H7 (cell line): ENCODE data around the gene PRPF6. TPM values are rescaled to one million over a fixed set of nuclear protein-coding genes. Genes with fewer than 3 reads are reported as not detected.

Source experiments
- DNase-seq: peaks from one replicate; pipeline ENCODE4 v3.0.0; 2012
- H3K27me3 ChIP-seq: 2 replicates; pipeline ENCODE4 v1.6.0; 2011; ENCODE audit warnings: mild to moderate bottlenecking, low read length; ENCODE audit not compliant: control insufficient read depth, insufficient read depth
- H3K36me3 ChIP-seq: replicated peaks from 2 replicates; pipeline ENCODE4 v1.5.1; 2011; ENCODE audit warnings: low read length; ENCODE audit not compliant: control insufficient read depth, insufficient read depth
- H3K4me3 ChIP-seq: 2 replicates; pipeline ENCODE4 v1.5.1; 2011; ENCODE audit warnings: low read depth, mild to moderate bottlenecking, control low read depth, low read length, moderate library complexity; ENCODE audit not compliant: insufficient read depth
- total RNA-seq: library from RNA; depleted of rRNA; stranded (reverse); fragments of >200 nt; shearing (Covaris generic); gene quantifications from 2 replicates; pipeline ENCODE4 v1.2.3, GENCODE V29; 2014

Gene PRPF6
- total RNA-seq, 1 experiment from 2014 or later: 70.8 TPM

GRCh38 chr20:64023361-64024140 is 42.6 kb downstream of the PRPF6 start:
- Histone ChIP-seq H3K4me3 (no peak overlapping the region), H3K27me3 (no peaks in the 10 kb centered on the region), H3K36me3 (peaks cover 35% of the 10 kb centered on the region)
- DNase-seq: no peak

- Histone ChIP-seq H3K4me3 (no peak overlapping the region), H3K27me3 (no peaks in the 10 kb centered on the region), H3K36me3 (peaks cover 37% of the 10 kb centered on the region)
- DNase-seq: no peak
These were observed 43.4 kb downstream of the PRPF6 start for GRCh38 chr20:64024141-64024990.

GRCh38 chr20:64025101-64025825 is 44.3 kb downstream of the PRPF6 start:
- no peak for DNase-seq
- Histone ChIP-seq H3K36me3 (peaks cover 33% of the 10 kb centered on the region), H3K4me3 (no peak overlapping the region), H3K27me3 (no peaks in the 10 kb centered on the region)

- Histone ChIP-seq H3K36me3 (peaks cover 33% of the 10 kb centered on the region), H3K27me3 (no peaks in the 10 kb centered on the region), H3K4me3 (no peak overlapping the region)
- no peak for DNase-seq
These were observed 45.0 kb downstream of the PRPF6 start for GRCh38 chr20:64025826-64026412.

DNA sequence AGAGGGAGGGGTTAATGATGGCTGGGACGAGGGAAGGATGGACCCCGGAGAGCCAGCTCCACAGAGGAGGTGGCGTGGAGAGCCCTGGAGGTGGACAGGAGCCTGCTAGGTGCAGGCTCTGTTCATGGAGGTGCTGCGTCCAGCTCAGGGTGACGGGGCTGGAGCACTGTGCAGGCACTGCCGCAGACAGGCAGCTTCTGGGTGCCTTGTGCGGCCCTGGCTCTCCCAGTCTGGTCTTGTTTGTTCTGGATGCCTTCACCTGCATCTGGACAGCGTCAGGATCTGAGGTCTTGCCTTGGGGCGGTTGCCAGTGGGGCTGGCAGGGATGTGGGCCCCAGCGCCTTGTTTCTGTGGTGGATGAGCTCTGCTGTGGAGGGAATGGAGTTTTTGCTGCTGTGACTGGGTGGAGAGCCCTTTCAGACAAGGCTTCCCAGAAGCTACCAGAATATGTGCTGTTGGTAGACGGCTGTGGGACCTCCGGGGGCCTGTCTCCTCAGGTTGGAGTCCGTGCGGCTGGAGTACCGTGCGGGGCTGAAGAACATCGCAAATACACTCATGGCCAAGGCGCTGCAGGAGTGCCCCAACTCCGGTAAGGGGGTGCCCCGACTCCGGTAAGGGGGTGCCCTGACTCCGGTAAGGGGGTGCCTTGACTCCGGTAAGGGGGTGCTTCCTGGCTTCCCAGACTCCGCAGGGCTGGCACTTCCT is 47.2 kb downstream of the PRPF6 start:
- DNase-seq: no peak
- H3K27me3 ChIP-seq: no peaks in the 10 kb centered on the region
- H3K4me3 ChIP-seq: no peak overlapping the region
- peaks cover 36% of the 10 kb centered on the region for H3K36me3 ChIP-seq

DNA sequence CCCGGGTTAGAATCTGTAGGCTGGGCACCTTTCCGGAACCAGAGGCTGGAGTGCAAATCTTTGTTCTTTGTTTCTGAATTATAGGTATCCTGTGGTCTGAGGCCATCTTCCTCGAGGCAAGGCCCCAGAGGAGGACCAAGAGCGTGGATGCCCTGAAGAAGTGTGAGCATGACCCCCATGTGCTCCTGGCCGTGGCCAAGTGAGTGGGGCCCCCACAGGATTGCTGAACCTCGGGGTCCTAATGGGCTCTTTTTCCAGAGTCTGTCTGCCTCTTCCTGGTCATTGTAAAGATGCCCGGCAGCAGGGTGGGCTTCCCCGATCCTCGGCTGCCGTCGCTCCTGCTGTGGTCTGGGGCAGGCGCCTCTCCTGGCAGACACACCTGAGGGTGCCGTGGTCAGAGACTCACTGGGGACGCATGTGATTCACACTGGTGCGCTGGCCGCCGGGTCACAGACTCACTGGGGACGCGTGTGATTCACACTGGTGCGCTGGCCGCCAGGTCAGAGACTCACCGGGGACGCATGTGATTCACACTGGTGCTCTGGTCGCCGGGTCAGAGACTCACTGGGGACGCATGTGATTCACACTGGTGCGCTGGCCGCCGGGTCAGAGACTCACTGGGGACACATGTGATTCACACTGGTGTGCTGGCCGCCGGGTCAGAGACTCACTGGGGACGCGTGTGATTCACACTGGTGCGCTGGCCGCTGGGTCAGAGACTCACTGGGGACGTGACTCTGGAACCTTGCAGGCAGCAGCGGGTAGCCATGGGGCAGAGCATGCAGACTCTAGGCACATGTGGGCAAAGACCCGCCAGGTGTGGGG is 48.6 kb downstream of the PRPF6 start:
- peaks cover 29% of the 10 kb centered on the region for H3K36me3 ChIP-seq
- DNase-seq: no peak
- H3K4me3 ChIP-seq: no peak overlapping the region
- H3K27me3 ChIP-seq: no peaks in the 10 kb centered on the region

DNA sequence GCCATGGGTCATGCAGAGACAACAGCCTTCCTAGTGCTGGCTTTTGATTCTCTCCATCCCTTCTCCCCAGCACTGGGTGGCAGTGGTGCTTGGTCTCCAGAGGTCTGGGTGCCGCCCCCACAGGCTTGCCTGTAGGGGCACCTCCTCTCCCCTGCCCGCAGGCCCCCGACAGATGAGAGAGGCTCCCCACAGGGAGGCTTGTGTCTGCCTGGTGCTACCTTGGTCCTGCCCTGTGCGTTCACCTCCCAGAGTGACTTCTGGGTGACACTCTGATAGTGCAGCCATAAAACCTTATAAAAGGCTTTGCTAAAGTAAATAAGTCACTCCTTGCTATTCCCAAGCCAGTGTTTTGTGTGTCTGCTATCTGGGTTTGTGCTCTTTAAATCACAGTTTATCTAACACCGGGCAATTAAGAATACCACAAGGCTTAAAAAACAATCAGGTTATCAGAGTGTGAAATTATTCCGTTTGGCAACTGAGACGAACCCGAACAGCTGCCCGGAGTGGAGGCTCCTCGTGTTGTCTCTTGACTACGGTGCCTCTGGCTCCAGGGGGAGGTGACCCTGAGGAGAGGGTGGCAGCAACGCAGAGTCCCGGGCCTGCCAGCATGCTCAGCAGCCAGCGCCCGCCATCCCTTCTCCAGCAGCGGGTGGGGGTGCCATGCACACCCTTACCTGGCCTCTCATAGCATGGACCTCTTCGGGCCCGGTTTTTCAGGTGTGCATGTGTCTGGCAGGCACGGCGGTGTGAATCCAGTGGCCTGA is 49.6 kb downstream of the PRPF6 start:
- peaks cover 27% of the 10 kb centered on the region for H3K36me3 ChIP-seq
- DNase-seq: no peak
- no peaks in the 10 kb centered on the region for H3K27me3 ChIP-seq
- H3K4me3 ChIP-seq: no peak overlapping the region

GRCh38 chr20:64031822-64032314 is 50.9 kb downstream of the PRPF6 start:
- Histone ChIP-seq H3K4me3 (no peak overlapping the region), H3K36me3 (peaks cover 24% of the 10 kb centered on the region), H3K27me3 (no peaks in the 10 kb centered on the region)
- no peak for DNase-seq

GRCh38 chr20:64032706-64033624 is 52.0 kb downstream of the PRPF6 start:
- Histone ChIP-seq H3K36me3 (peaks cover 15% of the 10 kb centered on the region), H3K4me3 (no peak overlapping the region), H3K27me3 (peaks cover 3% of the 10 kb centered on the region)
- no peak for DNase-seq

DNA sequence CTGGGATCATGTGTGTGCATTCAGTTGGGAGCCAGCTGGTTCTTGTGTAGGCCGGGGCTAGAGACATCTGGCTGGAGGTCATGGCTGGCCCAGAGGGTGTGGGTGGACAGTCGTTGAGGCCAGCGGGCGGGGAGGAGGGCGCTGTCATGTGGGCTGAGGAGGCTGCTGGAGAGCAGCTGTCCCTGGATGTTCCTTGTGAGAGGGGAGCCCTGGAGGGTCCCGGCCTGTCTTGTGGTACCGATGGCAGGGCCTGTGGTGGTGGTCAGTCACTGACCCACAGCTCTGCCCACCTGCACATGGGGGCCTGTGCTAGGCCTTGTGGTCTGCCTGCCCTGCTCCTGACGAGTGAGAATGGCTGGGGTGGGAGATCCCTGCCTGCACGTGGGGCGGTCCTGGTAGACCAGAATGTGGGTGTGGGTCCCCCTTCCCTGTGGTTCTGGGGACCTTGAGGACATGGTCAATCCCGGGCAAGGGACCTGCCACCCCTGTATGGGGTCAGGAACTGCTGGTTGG is 53.1 kb downstream of the PRPF6 start:
- Histone ChIP-seq H3K27me3 (peaks cover 12% of the 10 kb centered on the region), H3K36me3 (peaks cover 10% of the 10 kb centered on the region), H3K4me3 (no peak overlapping the region)
- no peak for DNase-seq

DNA sequence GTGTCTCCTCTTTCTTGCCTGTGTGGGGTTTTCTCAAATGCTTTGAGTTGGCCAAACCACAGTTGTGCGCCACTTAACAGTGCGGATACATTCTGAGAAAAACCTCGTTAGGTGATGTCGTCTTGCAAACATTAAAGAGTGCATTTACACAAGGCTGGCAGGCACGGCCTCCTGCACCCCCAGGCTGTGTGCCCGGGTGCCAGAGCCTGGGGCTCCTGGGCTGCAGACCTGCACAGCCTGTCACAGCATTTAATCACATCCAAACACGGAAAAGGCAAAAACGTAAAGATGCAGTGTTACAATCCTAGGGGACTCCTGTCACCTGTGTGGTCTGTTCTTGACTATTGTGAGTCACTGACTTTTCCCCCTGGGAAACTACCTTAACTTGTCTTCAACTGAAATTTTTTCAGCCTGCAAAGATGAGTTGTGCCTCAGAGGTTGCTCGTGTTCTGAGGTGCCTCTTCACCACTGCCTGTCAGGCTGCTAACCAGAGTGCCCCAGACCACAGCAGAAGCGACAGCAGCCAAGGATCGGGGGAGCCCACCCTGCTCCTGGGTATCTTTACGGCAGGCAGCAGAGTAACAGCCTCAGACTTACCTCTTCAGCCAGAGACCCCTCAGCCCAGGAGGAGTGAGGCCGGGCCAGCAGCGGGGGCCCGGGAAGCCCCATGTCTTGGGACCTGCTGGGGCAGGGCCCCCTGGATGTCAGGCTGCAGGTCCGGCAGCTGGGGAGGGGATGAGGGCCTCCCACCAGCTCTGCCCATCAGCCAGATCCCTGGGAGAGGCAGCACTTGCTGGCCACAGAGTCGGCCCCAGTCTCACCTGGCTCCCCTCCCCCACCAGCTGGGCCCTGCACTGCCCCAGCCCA is 54.4 kb downstream of the PRPF6 start:
- Histone ChIP-seq H3K27me3 (peaks cover 25% of the 10 kb centered on the region), H3K4me3 (no peak overlapping the region), H3K36me3 (peaks cover 6% of the 10 kb centered on the region)
- no peak for DNase-seq
